ENCODE measurements around the gene FITM1. TPM values are rescaled to one million over a fixed set of nuclear protein-coding genes. Genes with fewer than 3 reads are reported as not detected.

Gene FITM1
- total RNA-seq, 1 donor from 2014 or later = 0.42 TPM

DNA sequence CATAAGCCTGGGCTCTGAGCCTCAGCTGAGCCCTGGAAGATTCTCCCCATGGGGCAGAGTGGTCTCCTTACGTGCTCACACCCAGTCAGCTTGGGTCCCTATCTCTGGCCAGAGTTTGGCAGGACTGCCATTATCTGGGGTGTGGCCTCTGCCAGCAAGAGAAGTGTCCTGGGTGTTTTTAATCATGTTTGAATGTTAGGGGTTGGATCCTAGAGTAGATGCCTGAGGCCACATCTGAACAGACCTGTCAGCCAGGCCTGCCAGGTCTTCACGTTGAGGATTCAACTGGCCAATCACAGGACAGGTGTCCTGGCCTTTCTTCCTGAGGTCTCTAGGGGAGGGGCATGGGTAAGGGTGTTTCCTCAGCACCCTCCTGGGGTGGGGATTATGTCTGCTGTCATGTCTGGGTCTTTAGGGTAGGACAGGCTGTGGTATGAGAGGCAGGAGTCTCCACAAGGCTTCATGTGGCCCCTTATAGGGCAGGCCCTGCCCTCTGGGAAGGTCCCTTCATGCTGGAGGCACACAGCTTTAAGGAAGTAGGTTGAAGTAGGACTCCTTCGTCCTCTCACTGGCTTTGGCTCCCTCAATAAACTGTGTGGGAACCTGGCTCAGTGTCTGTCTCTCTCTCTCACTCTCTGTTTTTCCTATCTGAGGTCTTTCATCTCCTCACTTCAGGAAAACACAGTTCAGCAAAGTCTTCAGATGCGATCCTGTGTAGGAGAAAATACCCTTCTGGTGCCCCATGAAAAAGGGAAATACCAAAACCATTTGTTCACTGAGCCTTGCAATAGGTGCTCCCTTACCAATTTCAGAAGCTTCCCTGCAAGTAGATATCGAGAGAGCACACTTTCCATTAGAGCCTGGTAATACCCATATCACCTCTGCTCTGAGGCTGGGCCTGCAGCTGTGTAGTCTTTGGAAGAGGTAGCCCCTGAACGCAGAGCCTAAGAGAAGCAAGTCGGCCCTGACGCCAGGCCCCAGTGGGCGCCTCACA is 6.7 kb upstream of the FITM1 start:
- Mint-ChIP-seq H3K4me3 (no peak overlapping the region), H3K9me3 (no peaks in the 10 kb centered on the region), H3K36me3 (ENCODE audit: low read depth) (peaks cover under 1% of the 10 kb centered on the region), H3K27ac (ENCODE audit: unreplicated experiment) (no peak overlapping the region), H3K4me1 (no peaks in the 10 kb centered on the region), H3K27me3 (ENCODE audit: low read depth) (no peaks in the 10 kb centered on the region)
- TF ChIP-seq CTCF (conservative IDR thresholded peaks at IDR 0.05) = no peak
- no peak for DNase-seq (ENCODE audit: low read depth, low spot score)

GRCh38 chr14:24126939-24127338 is 3.5 kb upstream of the FITM1 start:
- no peak for DNase-seq (ENCODE audit: low read depth, low spot score)
- Mint-ChIP-seq H3K27me3 (ENCODE audit: low read depth) (no peaks in the 10 kb centered on the region), H3K4me1 (no peaks in the 10 kb centered on the region), H3K27ac (ENCODE audit: unreplicated experiment) (no peak overlapping the region), H3K36me3 (ENCODE audit: low read depth) (no peaks in the 10 kb centered on the region), H3K9me3 (no peaks in the 10 kb centered on the region), H3K4me3 (no peak overlapping the region)
- TF ChIP-seq CTCF (conservative IDR thresholded peaks at IDR 0.05) = no peak

DNA sequence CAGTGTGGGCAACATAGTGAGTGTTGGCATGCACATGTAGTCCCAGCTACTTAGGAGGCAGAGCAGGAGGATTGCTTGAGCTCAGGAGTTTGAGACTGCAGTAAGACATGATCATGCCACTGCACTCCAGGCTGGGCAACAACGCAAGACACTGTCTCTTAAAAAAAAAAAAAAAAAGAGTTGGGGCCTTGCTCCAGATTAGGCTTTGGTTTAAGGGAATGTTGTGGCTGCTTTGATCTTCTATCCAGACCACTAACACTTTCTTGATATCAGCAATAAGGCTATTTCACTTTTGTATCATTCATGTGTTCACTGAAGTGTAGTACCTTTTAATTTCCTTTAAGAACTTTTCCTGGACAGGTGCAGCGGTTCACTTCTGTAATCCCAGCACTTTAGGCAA is 2.8 kb upstream of the FITM1 start:
- Mint-ChIP-seq H3K4me3 (no peak overlapping the region), H3K36me3 (ENCODE audit: low read depth) (no peaks in the 10 kb centered on the region), H3K27ac (ENCODE audit: unreplicated experiment) (no peak overlapping the region), H3K9me3 (no peaks in the 10 kb centered on the region), H3K27me3 (ENCODE audit: low read depth) (no peaks in the 10 kb centered on the region), H3K4me1 (no peaks in the 10 kb centered on the region)
- no peak for DNase-seq (ENCODE audit: low read depth, low spot score)
- TF ChIP-seq CTCF (conservative IDR thresholded peaks at IDR 0.05) = no peak

GRCh38 chr14:24129410-24129998 is 955 bp upstream of the FITM1 start:
- Mint-ChIP-seq H3K4me3 (no peak overlapping the region), H3K27ac (ENCODE audit: unreplicated experiment) (no peak overlapping the region), H3K36me3 (ENCODE audit: low read depth) (no peaks in the 10 kb centered on the region), H3K9me3 (no peaks in the 10 kb centered on the region), H3K27me3 (ENCODE audit: low read depth) (no peaks in the 10 kb centered on the region), H3K4me1 (no peaks in the 10 kb centered on the region)
- no peak for TF ChIP-seq CTCF (conservative IDR thresholded peaks at IDR 0.05)
- DNase-seq (ENCODE audit: low read depth, low spot score) = no peak

DNA sequence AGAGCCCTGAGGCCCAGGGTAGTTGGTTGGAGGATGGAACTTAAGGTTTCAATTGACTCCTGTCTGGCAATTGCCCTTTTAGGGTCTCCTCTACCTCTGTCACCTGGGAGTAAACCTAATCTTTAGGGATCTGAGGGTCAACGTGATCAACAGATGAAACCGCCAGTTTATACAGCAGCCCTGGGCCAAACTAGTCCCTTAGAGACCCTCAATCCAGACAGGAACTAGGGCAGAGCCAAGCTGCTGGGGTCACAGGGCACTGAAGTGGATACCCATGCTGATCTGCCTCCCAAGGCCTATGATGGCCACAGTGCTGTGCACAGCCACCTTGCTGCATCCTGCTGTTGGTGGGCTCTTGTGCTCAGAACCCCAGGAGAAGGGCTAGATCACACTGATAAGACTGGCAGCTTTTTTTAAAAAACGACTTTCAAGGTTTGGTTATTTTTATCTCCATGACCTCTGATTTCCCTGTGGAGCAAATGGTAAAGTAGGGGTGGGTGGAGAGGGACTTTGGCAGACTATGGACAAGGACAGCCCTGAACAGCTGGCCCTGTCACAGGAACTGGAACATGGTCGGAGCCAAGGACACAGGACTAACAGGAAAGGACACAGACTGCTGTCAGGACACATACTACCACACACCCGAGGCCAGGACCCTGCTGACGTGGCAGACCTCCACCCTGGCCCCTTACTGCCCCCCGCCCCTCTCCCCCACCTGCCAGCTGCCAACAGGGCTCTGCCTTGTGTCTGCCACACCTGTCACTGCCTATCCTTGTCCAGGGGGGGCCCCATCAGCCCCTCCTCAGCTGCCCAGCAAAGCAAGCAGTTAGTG is 474 bp downstream of the FITM1 start:
- Mint-ChIP-seq H3K4me3 (peak overlapping the region; percentile 65), H3K36me3 (ENCODE audit: low read depth) (no peaks in the 10 kb centered on the region), H3K9me3 (no peaks in the 10 kb centered on the region), H3K27me3 (ENCODE audit: low read depth) (no peaks in the 10 kb centered on the region), H3K27ac (ENCODE audit: unreplicated experiment) (no peak overlapping the region), H3K4me1 (peaks cover 7% of the 10 kb centered on the region)
- no peak for DNase-seq (ENCODE audit: low read depth, low spot score)
- no peak for TF ChIP-seq CTCF (conservative IDR thresholded peaks at IDR 0.05)

All from neural crest cell (in vitro differentiated cells).